Tibial nerve (tissue), 4 donors: ENCODE results near the gene AGTRAP. TPM values are rescaled to one million over a fixed set of nuclear protein-coding genes. Genes with fewer than 3 reads are reported as not detected.
A peak's percentile ranks its signal among the peaks of the same experiment; 100 is the strongest.

Experiments used
- DNase-seq, 2 donors: peaks; one replicate each; pipeline ENCODE4 v3.0.0-alpha.2; 2019; ENCODE audit warnings: low spot score in 2 of 2
- H3K27ac ChIP-seq, 4 donors: fragments of 200-600 bp; sonication (generic) in 3 of 4; one replicate each; pipeline ENCODE4 v1.5.1; 2017 to 2019; ENCODE audit warnings: mild to moderate bottlenecking in 1 of 4
- H3K27me3 ChIP-seq, 2 donors: fragments of 200-600 bp; sonication (generic) in 1 of 2; one replicate each; pipeline versions ENCODE4 v1.5.1 to v1.6.0; 2017 to 2019
- H3K36me3 ChIP-seq, 3 donors: fragments of 200-600 bp; sonication (generic); one replicate each; pipeline ENCODE4 v1.5.1; 2018 to 2019
- H3K4me1 ChIP-seq, 4 donors: fragments of 200-600 bp; sonication (generic) in 3 of 4; one replicate each; pipeline ENCODE4 v1.5.1; 2017 to 2019
- H3K4me3 ChIP-seq, 4 donors: fragments of 200-600 bp; sonication (generic) in 3 of 4; one replicate each; pipeline ENCODE4 v1.5.1; 2017 to 2019; ENCODE audit warnings: mild to moderate bottlenecking in 1 of 4, moderate library complexity in 1 of 4
- H3K9me3 ChIP-seq, 4 donors: fragments of 200-600 bp; sonication (generic) in 3 of 4; one replicate each; pipeline ENCODE4 v1.5.1; 2017 to 2019
- CTCF ChIP-seq, 5 experiments: fragments of 200-600 bp in 3 of 5; fragments of 450-650 bp in 2 of 5; sonication (generic) in 3 of 5; IDR thresholded peaks; one replicate each; pipeline ENCODE4 v1.5.1; 2016 to 2019; ENCODE audit warnings: antibody characterized with exemption in 5 of 5, mild to moderate bottlenecking in 3 of 5, moderate library complexity in 2 of 5
- EP300 ChIP-seq, 2 donors: sonication (generic); formaldehyde crosslinking; IDR thresholded peaks; one replicate each; pipeline ENCODE4 v1.6.1; 2017; ENCODE audit warnings: antibody characterized with exemption in 2 of 2, mild to moderate bottlenecking in 1 of 2
- POLR2A ChIP-seq, 2 donors: fragments of 450-650 bp; IDR thresholded peaks; one replicate each; pipeline ENCODE4 v1.6.1; 2017; ENCODE audit warnings: antibody characterized with exemption in 2 of 2, mild to moderate bottlenecking in 2 of 2, moderate library complexity in 2 of 2
- WGBS, 2 donors: methylation state at CpG; one replicate each; pipeline ENCODE4 v1.1.5; 2018; 5-methylcytosine and 5-hydroxymethylcytosine counted together
- total RNA-seq, 4 donors: library from RNA; depleted of rRNA; stranded (reverse); fragments of >200 nt; gene quantifications; one replicate each; pipeline ENCODE4 v1.1.0, GENCODE V29; 2016

The AGTRAP gene
- total RNA-seq, result 100 to 1,000 TPM in 1 of 4 donors, 10 to 100 TPM in 3; 35.6 to 118 (median 76.0) TPM

- H3K4me3 ChIP-seq, result peak within 1 kb of the TSS; percentile 72 to 96 (median 88)
- no peaks in the 10 kb centered on the region for H3K9me3 ChIP-seq
- DNase-seq, result peak; percentile 93 to 95
- TF ChIP-seq EP300 (IDR thresholded peaks at IDR 0.05), result peak; percentile 84 to 86
- TF ChIP-seq CTCF (IDR thresholded peaks at IDR 0.05), result no peak
- TF ChIP-seq POLR2A (IDR thresholded peaks at IDR 0.05), result peak; percentile 70 to 71
- no peaks in the 10 kb centered on the region for H3K27me3 ChIP-seq
- H3K27ac ChIP-seq, result peak within 1 kb of the TSS; percentile 88 to 98 (median 92)
- no peaks in the 10 kb centered on the region for H3K36me3 ChIP-seq
- H3K4me1 ChIP-seq, result peaks cover 0 to 75% (median 27%) of the 10 kb centered on the region in 4 donors
- 0 to 1% methylated on average over 32 to 58 of the region's 59 CpGs for WGBS, 2 donors
These were observed at the start of gene AGTRAP for GRCh38 chr1:11735854-11736745. Gene AGTRAP, plus strand, starts transcription at chr1:11736136. Its CDS starts 73 bp downstream, at chr1:11736209.

GRCh38 chr1:11688506-11688905 lies 47.4 kb upstream of the AGTRAP start:
- Histone ChIP-seq H3K27ac (no peak overlapping the region), H3K36me3 (no peaks in the 10 kb centered on the region), H3K4me1 (peaks cover 0 to 33% (median 19%) of the 10 kb centered on the region in 4 donors), H3K27me3 (peaks cover 0 to 41% of the 10 kb centered on the region in 2 donors), H3K9me3 (no peaks in the 10 kb centered on the region), H3K4me3 (no peak overlapping the region)
- 95 to 100% methylated on average over 4 of the region's 4 CpGs for WGBS, 2 donors
- TF ChIP-seq CTCF (IDR thresholded peaks at IDR 0.05) (no peak), POLR2A (IDR thresholded peaks at IDR 0.05) (no peak), EP300 (IDR thresholded peaks at IDR 0.05) (no peak)
- DNase-seq, result no peak

- Histone ChIP-seq H3K27me3 (peaks cover 0 to 41% of the 10 kb centered on the region in 2 donors), H3K4me3 (peak overlapping the region in 3 of 4 donors; percentile 2 to 44 (median 4)), H3K27ac (peak overlapping the region in 1 of 4 donors; percentile 5), H3K36me3 (no peaks in the 10 kb centered on the region), H3K9me3 (no peaks in the 10 kb centered on the region), H3K4me1 (peaks cover 0 to 33% (median 19%) of the 10 kb centered on the region in 4 donors)
- TF ChIP-seq EP300 (IDR thresholded peaks at IDR 0.05), result no peak
- no peak for TF ChIP-seq CTCF (IDR thresholded peaks at IDR 0.05)
- no peak for TF ChIP-seq POLR2A (IDR thresholded peaks at IDR 0.05)
- WGBS, 2 donors, result 9 to 12% methylated on average over 45 to 46 of the region's 64 CpGs
- no peak for DNase-seq
These were observed 45.3 kb upstream of the AGTRAP start for GRCh38 chr1:11690397-11691301.

- H3K9me3 ChIP-seq, result no peaks in the 10 kb centered on the region
- peak within 1 kb of the TSS in 1 of 4 donors; percentile 64 for H3K27ac ChIP-seq
- 1% methylated on average over 69 of the region's 78 CpGs; no CpG with 5 or more reads in 1 of the 2 donors for WGBS, 2 donors
- no peaks in the 10 kb centered on the region for H3K36me3 ChIP-seq
- TF ChIP-seq EP300 (IDR thresholded peaks at IDR 0.05) (no peak), CTCF (IDR thresholded peaks at IDR 0.05) (no peak), POLR2A (IDR thresholded peaks at IDR 0.05) (no peak)
- H3K4me3 ChIP-seq, result peak within 1 kb of the TSS in 3 of 4 donors; percentile 4 to 44 (median 22)
- peaks cover 0 to 33% (median 19%) of the 10 kb centered on the region in 4 donors for H3K4me1 ChIP-seq
- DNase-seq, result no peak
- peaks cover 0 to 41% of the 10 kb centered on the region in 2 donors for H3K27me3 ChIP-seq
These were observed 44.5 kb upstream of the AGTRAP start, which contains the start of gene DRAXIN for GRCh38 chr1:11691302-11691914. Gene DRAXIN, plus strand, starts transcription at chr1:11691710. Its CDS starts 14,549 bp downstream, at chr1:11706259.
